GM21423 (cell line): ENCODE data around the gene B3GNT3.
A peak's percentile ranks its signal among the peaks of the same experiment; 100 is the strongest.

Experiments
- ATAC-seq: cut with Tn5 transposase; IDR thresholded peaks from one replicate; pipeline ENCODE4 v1.9.1; 2021; ENCODE audit warnings: mild to moderate bottlenecking, moderate library complexity; ENCODE audit not compliant: unreplicated experiment

B3GNT3 gene, protein sequence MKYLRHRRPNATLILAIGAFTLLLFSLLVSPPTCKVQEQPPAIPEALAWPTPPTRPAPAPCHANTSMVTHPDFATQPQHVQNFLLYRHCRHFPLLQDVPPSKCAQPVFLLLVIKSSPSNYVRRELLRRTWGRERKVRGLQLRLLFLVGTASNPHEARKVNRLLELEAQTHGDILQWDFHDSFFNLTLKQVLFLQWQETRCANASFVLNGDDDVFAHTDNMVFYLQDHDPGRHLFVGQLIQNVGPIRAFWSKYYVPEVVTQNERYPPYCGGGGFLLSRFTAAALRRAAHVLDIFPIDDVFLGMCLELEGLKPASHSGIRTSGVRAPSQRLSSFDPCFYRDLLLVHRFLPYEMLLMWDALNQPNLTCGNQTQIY

DNA sequence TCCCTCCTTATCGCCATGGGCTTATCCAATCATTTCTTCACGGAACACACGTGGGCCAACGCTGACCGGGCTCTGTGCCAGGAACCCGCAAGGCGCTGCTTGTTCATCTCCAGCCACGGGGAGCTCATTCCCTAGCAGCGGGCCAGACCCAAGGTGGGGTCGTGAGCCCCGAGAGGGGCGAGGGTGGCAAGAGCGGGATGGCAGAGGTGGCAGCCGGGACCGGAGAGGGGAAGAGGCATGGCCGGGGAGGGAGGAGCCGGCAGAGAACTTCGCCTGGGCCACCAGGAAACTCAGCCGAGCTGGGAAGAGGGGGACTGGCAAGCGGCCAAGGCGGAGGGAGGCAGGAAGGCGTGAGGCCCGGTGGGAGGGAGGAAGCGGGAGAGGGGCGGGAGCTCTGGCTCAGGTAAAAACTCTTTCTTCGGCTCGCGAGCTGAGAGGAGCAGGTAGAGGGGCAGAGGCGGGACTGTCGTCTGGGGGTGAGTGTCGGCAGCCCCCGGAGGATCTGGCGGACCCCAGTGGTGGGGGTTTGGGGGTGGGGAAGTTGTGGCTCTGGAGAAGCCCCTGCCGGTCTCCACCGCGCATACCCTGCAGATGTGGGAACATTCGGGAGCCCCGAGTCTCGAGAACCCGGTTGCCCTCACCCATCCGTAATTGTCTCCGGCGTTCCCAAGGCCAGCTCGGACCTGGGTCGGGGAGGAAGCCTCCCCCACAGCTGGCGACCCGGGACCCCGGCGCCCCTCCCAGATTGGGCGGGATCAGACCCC, at the start of gene B3GNT3:
Gene B3GNT3, plus strand, starts transcription at position 408 of the 764 bp plus-strand sequence. CDS start 12,670 bp downstream, outside the sequence.
- no peak for ATAC-seq

DNA sequence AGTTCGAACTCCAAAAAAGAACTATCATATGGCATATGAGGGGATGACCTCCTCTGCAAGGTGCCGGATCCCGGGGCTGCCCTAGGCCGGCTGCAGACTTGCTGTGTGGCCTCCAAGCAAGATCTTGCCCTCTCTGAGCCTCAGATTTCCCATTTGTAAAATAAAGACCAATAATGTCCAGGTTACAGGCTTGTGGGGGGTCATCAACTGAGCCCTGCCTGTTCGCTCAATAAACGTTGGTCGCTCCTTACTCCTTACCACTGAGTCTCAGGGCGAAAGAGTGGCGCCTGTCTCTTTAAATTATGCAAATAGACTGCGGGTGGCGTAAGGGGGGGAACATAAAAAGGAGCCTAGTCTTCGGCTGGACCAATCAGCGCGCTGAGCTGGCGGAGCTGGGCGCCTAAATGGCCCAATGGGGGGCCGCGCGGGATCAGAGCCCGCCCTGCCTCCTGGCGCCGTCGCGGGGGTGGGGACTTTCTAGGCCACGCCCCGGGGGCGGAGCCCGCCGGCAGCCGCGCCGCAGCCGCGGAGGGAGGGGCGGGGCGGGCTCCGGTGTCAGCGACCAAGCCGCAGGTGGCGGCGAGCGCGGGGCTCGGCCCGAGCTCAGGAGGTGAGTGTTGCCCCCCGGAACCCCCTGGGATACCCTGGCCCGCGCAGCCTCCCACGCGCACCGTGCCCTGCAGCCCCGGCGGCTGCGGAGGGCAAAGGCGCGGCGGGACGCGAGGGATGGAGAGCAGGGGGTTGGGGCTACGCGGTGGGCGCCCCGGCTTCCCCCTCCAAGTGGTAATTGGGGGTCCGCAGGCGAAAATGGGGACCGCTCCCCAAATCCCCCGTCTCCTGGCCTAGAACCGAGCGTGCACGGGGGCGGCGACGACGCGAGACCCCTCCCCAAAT, 47.5 kb upstream of the B3GNT3 start:
- ATAC-seq = peak; percentile 76

GRCh38 chr19:17748884-17749638, 45.9 kb upstream of the B3GNT3 start:
- ATAC-seq = no peak

- no peak for ATAC-seq
Observed at GRCh38 chr19:17749912-17750317, 45.0 kb upstream of the B3GNT3 start.

- ATAC-seq = peak; percentile 36
Observed at GRCh38 chr19:17751103-17751911, 43.6 kb upstream of the B3GNT3 start, which contains the start of gene FCHO1. FCHO1 (plus strand) TSS chr19:17751477; CDS start chr19:17755165, 3,688 bp downstream.

DNA sequence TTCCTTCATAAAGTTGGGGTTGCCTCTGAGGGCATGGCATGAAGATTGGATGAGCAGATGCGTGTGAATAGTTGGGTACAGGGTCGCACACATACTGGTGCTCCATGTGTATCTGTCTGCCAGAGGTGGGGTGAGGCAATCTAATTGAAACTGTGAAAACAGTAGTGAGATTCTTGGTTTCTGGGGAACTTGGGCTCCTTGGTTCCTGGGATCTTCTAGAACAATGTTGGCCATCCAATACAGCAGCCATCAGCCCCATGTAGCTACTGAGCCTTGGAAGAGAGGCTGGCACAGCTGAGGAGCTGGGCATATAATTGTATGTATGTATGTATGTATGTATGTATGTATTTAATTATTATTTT, 43.0 kb upstream of the B3GNT3 start:
- ATAC-seq = no peak

DNA sequence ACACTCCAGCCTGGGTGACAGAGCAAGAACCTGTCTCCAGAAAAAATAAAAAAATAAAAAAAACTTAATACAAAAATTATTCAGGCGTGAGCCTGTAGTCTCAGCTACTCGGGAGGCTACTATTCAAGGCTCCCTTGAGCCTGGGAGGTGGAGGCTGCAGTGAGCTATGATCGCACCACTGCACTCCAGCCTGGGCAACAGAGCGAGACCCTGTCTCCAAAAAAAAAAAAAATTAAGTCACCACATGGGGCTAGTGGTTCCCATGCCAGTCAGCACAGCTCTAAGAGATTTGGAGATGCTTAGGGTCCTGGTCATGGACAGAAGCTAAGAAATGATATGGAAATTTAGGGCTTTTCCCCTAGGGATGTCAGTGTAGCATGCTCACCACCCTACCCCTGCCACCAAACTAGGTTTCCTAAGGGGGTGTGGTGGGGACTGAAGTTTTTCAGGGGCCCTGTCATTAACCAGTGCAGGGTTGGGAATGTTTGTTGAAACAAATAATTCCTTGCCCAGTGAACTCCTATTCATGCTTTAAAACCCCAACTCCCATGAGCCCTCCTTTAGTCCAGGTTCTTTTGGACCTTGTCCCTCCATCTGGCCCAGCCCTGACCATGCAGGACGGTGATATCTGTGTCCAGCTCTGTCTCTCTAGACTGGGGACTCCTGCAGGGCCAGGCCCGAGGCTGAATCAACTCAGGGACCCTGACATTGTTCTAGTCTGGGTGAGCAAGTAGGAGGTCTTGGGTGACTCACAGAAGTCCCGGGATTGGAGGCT, 41.9 kb upstream of the B3GNT3 start:
- no peak for ATAC-seq

- no peak for ATAC-seq
Observed at GRCh38 chr19:17753976-17754375, 41.0 kb upstream of the B3GNT3 start.

DNA sequence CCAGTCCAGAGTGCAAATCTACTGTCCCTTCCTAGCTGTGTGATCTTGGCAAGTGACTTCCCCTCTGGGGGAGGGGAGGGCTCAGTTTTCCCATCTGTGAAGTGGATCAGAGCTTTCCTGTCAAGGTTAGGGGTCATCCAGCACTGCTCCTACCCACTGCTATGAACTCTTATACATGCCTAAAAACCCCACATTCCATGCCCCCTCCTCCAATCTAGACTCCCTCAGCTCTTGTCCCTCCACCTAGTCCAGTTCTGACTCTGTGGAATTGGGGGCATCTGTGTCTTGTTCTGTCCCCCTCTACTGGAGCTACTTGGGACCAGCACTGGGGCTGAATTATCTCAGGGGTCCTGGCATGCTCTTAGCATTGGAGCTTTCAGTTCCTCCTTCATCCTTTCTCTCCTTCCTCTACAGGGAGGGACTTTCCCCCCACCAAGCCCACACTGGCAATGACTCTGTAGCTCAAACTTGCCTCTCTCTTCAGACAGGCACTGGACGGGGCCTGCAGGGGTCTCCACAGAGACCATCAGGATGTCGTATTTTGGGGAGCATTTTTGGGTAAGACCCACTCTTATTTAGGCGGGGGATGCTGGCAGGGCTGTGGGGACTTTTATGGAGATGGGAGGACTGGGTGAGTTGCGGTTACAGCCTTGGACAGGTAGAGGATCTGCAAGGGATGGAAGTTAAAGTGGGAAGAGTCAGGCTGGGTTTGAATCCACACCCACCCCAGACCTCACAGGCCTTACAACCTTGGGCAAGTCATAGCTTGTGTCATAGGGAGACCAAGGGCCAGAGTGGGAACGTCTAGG, 40.1 kb upstream of the B3GNT3 start:
- ATAC-seq = no peak

GRCh38 chr19:17755443-17755890, 39.5 kb upstream of the B3GNT3 start:
- no peak for ATAC-seq

- no peak for ATAC-seq
Observed at GRCh38 chr19:17755977-17756670, 38.8 kb upstream of the B3GNT3 start.

- ATAC-seq = no peak
Observed at GRCh38 chr19:17757125-17757524, 37.8 kb upstream of the B3GNT3 start.

GRCh38 chr19:17758515-17758914, 36.4 kb upstream of the B3GNT3 start:
- ATAC-seq = no peak

- ATAC-seq = no peak
Observed at GRCh38 chr19:17761148-17761547, 33.8 kb upstream of the B3GNT3 start.

- no peak for ATAC-seq
Observed at GRCh38 chr19:17762505-17763229, 32.3 kb upstream of the B3GNT3 start.

GRCh38 chr19:17764348-17764747, 30.6 kb upstream of the B3GNT3 start:
- no peak for ATAC-seq
